ENCODE data around the gene PLK5. TPM values are rescaled to one million over a fixed set of nuclear protein-coding genes. Genes with fewer than 3 reads are reported as not detected.

The PLK5 gene
- total RNA-seq, 1 donor from 2014 or later, result not detected

GRCh38 chr19:1566392-1567115 lies 42.7 kb downstream of the PLK5 start:
- H3K4me1 Mint-ChIP-seq (ENCODE audit: low read depth), result no peaks in the 10 kb centered on the region
- DNase-seq (ENCODE audit: low spot score), result no peak
- intact Hi-C loops (cut with micrococcal nuclease), result no loop called here
- no peak overlapping the region for H3K27ac Mint-ChIP-seq
- no peak overlapping the region for H3K4me3 Mint-ChIP-seq (ENCODE audit: low read depth)
- no peaks in the 10 kb centered on the region for H3K36me3 Mint-ChIP-seq (ENCODE audit: low read depth)
- no peaks in the 10 kb centered on the region for H3K9me3 Mint-ChIP-seq
- H3K27me3 Mint-ChIP-seq (ENCODE audit: low read depth), result peaks cover 14% of the 10 kb centered on the region

- H3K4me1 Mint-ChIP-seq (ENCODE audit: low read depth), result no peaks in the 10 kb centered on the region
- no peak for DNase-seq (ENCODE audit: low spot score)
- H3K9me3 Mint-ChIP-seq, result no peaks in the 10 kb centered on the region
- H3K36me3 Mint-ChIP-seq (ENCODE audit: low read depth), result no peaks in the 10 kb centered on the region
- intact Hi-C loops (cut with micrococcal nuclease), result no loop called here
- H3K27me3 Mint-ChIP-seq (ENCODE audit: low read depth), result peaks cover 14% of the 10 kb centered on the region
- H3K27ac Mint-ChIP-seq, result no peak overlapping the region
- H3K4me3 Mint-ChIP-seq (ENCODE audit: low read depth), result peak overlapping the region; percentile 37
Measured at GRCh38 chr19:1567116-1567847, 43.4 kb downstream of the PLK5 start.

GRCh38 chr19:1567848-1568227 lies 44.0 kb downstream of the PLK5 start:
- intact Hi-C loops (cut with micrococcal nuclease), result no loop called here
- Mint-ChIP-seq H3K4me1 (ENCODE audit: low read depth) (no peaks in the 10 kb centered on the region), H3K36me3 (ENCODE audit: low read depth) (no peaks in the 10 kb centered on the region), H3K4me3 (ENCODE audit: low read depth) (no peak overlapping the region), H3K27ac (no peak overlapping the region), H3K27me3 (ENCODE audit: low read depth) (peaks cover 14% of the 10 kb centered on the region), H3K9me3 (no peaks in the 10 kb centered on the region)
- no peak for DNase-seq (ENCODE audit: low spot score)

- Mint-ChIP-seq H3K9me3 (no peaks in the 10 kb centered on the region), H3K4me3 (ENCODE audit: low read depth) (peak within 1 kb of the TSS; percentile 37), H3K36me3 (ENCODE audit: low read depth) (no peaks in the 10 kb centered on the region), H3K27ac (no peak within 1 kb of the TSS), H3K4me1 (ENCODE audit: low read depth) (no peaks in the 10 kb centered on the region), H3K27me3 (ENCODE audit: low read depth) (peaks cover 14% of the 10 kb centered on the region)
- DNase-seq (ENCODE audit: low spot score), result peak; percentile 65
- intact Hi-C loops (cut with micrococcal nuclease), result no loop called here
Measured at GRCh38 chr19:1568320-1569019, 44.6 kb downstream of the PLK5 start, which contains the start of gene MEX3D. MEX3D (minus strand) TSS chr19:1568325; CDS start chr19:1568058, 267 bp downstream.

- Mint-ChIP-seq H3K27ac (no peak overlapping the region), H3K4me3 (ENCODE audit: low read depth) (peak overlapping the region; percentile 19), H3K27me3 (ENCODE audit: low read depth) (peaks cover 14% of the 10 kb centered on the region), H3K4me1 (ENCODE audit: low read depth) (no peaks in the 10 kb centered on the region), H3K36me3 (ENCODE audit: low read depth) (no peaks in the 10 kb centered on the region), H3K9me3 (no peaks in the 10 kb centered on the region)
- intact Hi-C loops (cut with micrococcal nuclease), result no loop called here
- no peak for DNase-seq (ENCODE audit: low spot score)
Measured at GRCh38 chr19:1569997-1570396, 46.1 kb downstream of the PLK5 start.

- no peak overlapping the region for H3K4me3 Mint-ChIP-seq (ENCODE audit: low read depth)
- no peaks in the 10 kb centered on the region for H3K9me3 Mint-ChIP-seq
- no peak for DNase-seq (ENCODE audit: low spot score)
- peaks cover 2% of the 10 kb centered on the region for H3K36me3 Mint-ChIP-seq (ENCODE audit: low read depth)
- peaks cover 14% of the 10 kb centered on the region for H3K27me3 Mint-ChIP-seq (ENCODE audit: low read depth)
- H3K27ac Mint-ChIP-seq, result no peak overlapping the region
- intact Hi-C loops (cut with micrococcal nuclease), result no loop called here
- no peaks in the 10 kb centered on the region for H3K4me1 Mint-ChIP-seq (ENCODE audit: low read depth)
Measured at GRCh38 chr19:1570836-1571235, 47.0 kb downstream of the PLK5 start.

GRCh38 chr19:1571358-1571757 lies 47.5 kb downstream of the PLK5 start:
- Mint-ChIP-seq H3K27ac (no peak overlapping the region), H3K4me1 (ENCODE audit: low read depth) (no peaks in the 10 kb centered on the region), H3K27me3 (ENCODE audit: low read depth) (peaks cover 14% of the 10 kb centered on the region), H3K36me3 (ENCODE audit: low read depth) (peaks cover 4% of the 10 kb centered on the region), H3K9me3 (no peaks in the 10 kb centered on the region), H3K4me3 (ENCODE audit: low read depth) (no peak overlapping the region)
- DNase-seq (ENCODE audit: low spot score), result no peak
- intact Hi-C loops (cut with micrococcal nuclease), result no loop called here

GRCh38 chr19:1572795-1573194 lies 48.9 kb downstream of the PLK5 start:
- H3K4me1 Mint-ChIP-seq (ENCODE audit: low read depth), result no peaks in the 10 kb centered on the region
- H3K36me3 Mint-ChIP-seq (ENCODE audit: low read depth), result peaks cover 4% of the 10 kb centered on the region
- H3K4me3 Mint-ChIP-seq (ENCODE audit: low read depth), result no peak overlapping the region
- no peaks in the 10 kb centered on the region for H3K9me3 Mint-ChIP-seq
- no peak for DNase-seq (ENCODE audit: low spot score)
- intact Hi-C loops (cut with micrococcal nuclease), result no loop called here
- no peak overlapping the region for H3K27ac Mint-ChIP-seq
- peaks cover 14% of the 10 kb centered on the region for H3K27me3 Mint-ChIP-seq (ENCODE audit: low read depth)

GRCh38 chr19:1574354-1575136 lies 50.7 kb downstream of the PLK5 start:
- Mint-ChIP-seq H3K9me3 (no peaks in the 10 kb centered on the region), H3K27me3 (ENCODE audit: low read depth) (peaks cover 12% of the 10 kb centered on the region), H3K4me3 (ENCODE audit: low read depth) (no peak overlapping the region), H3K27ac (no peak overlapping the region), H3K4me1 (ENCODE audit: low read depth) (no peaks in the 10 kb centered on the region), H3K36me3 (ENCODE audit: low read depth) (peaks cover 10% of the 10 kb centered on the region)
- intact Hi-C loops (cut with micrococcal nuclease), result no loop called here
- no peak for DNase-seq (ENCODE audit: low spot score)

GRCh38 chr19:1575323-1576241 lies 51.7 kb downstream of the PLK5 start:
- Mint-ChIP-seq H3K27ac (no peak overlapping the region), H3K36me3 (ENCODE audit: low read depth) (peaks cover 19% of the 10 kb centered on the region), H3K4me3 (ENCODE audit: low read depth) (no peak overlapping the region), H3K9me3 (no peaks in the 10 kb centered on the region), H3K27me3 (ENCODE audit: low read depth) (peaks cover 1% of the 10 kb centered on the region), H3K4me1 (ENCODE audit: low read depth) (no peaks in the 10 kb centered on the region)
- intact Hi-C loops (cut with micrococcal nuclease), result no loop called here
- no peak for DNase-seq (ENCODE audit: low spot score)

GRCh38 chr19:1576242-1577089 lies 52.6 kb downstream of the PLK5 start:
- intact Hi-C loops (cut with micrococcal nuclease), result no loop called here
- Mint-ChIP-seq H3K36me3 (ENCODE audit: low read depth) (peaks cover 28% of the 10 kb centered on the region), H3K9me3 (no peaks in the 10 kb centered on the region), H3K4me1 (ENCODE audit: low read depth) (no peaks in the 10 kb centered on the region), H3K4me3 (ENCODE audit: low read depth) (no peak overlapping the region), H3K27ac (no peak overlapping the region), H3K27me3 (ENCODE audit: low read depth) (no peaks in the 10 kb centered on the region)
- no peak for DNase-seq (ENCODE audit: low spot score)
